Fibroblast of skin of abdomen (primary cell): ENCODE measurements around the gene TENT4B. TPM values are rescaled to one million over a fixed set of nuclear protein-coding genes. Genes with fewer than 3 reads are reported as not detected.
"Not testable (repeated sequence)": the region's sequence is repeated elsewhere in the genome, so short reads cannot be mapped to it uniquely, and the experiment has no call there.

Source experiments
- DNase-seq: peaks from one replicate; pipeline ENCODE4 v3.0.0-alpha.2; 2013
- polyA plus RNA-seq, 2 experiments: library from polyadenylated mRNA; unstranded; fragments of 120-200 nt; gene quantifications; one replicate each; pipeline ENCODE4 v1.2.1, GENCODE V29; 2013; ENCODE audit not compliant: insufficient read length in 2 of 2

TENT4B gene
- 10.5 TPM for polyA plus RNA-seq (2013, experiment 1 of 2; ENCODE audit: insufficient read length)
- polyA plus RNA-seq (2013, experiment 2 of 2; ENCODE audit: insufficient read length): 10.1 TPM

DNA sequence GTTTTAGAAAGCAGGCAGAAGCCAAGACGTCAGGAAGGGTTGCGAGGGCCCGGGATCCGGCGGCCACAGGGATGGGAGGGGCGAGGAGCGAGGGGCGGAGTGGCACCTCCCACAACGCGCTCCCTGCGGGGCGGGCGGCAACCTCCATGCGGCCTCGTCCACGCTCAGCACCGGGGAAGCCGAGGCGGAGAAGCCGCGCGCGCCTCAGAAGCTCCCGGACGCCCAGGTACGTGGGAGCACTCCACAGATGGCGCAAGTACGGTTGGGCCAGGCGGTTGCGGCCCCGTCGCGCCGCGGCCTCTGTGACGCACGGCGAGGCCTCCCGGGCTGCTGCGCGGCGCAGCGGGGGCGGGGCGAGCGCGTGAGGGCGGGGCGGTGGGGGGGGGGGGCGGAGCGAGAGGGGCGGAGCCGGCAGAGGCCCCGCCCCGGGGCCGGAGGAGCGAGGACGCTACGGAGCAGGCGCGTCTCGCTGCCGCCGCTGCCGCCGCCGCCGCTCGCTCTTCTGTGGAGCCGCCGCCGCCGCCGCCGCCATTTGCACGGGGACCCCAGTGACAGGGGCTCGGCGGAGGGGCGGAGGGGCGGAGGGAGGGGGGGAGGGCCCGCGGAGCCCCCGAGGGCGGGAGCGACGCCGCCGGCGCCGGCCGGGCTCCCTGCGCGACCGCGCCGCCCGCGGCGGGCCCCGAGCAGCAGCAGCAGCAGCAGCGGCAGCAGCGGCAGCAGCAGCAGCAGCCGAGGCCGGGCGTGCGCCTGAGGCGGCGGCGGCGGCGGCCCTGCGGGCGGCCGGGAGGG lies at the start of gene TENT4B:
TENT4B (plus strand) TSS at position 500 of the 789 bp plus-strand sequence. CDS start 316 bp downstream, outside the sequence.
- DNase-seq: peak; percentile 85

- peak; percentile 20 for DNase-seq
Observed at GRCh38 chr16:50103764-50104163, 49.3 kb upstream of the TENT4B start.

DNA sequence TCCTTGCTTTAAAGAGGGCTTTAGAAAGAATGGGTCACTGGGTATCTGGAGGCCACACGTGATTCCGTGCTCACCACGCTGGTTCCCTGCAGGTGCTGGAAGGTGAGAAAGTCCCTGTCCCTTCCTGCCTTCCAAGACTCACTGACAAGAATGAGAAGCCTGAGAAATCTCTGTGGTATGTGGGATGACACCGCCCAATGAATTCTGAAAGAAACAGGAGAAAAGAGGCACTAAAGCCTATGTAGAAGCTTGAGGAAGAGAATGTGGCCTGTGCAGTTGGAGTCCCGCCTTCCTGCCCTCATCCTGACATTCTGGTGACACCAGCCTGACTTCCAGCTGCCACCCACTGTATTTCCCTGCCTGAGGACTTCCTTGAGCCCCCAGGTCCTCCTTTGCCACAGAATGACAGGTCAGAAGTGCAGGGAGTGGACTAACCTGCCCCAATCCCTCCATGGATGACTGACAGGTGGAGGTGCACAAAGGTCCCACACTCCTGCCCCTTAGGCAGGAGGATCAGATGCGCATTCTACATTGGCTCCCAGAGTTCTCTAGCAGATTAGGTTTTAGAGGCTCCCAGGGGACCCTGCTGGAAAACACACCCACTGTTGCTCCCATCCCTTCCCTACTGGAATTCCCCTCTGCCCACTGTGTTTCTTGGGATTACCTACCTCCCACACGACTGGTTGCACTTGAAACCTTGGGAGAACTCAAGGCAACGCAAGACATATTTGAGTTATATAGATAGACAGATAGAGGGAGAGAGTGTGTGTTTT lies 38.6 kb upstream of the TENT4B start:
- no peak for DNase-seq

DNA sequence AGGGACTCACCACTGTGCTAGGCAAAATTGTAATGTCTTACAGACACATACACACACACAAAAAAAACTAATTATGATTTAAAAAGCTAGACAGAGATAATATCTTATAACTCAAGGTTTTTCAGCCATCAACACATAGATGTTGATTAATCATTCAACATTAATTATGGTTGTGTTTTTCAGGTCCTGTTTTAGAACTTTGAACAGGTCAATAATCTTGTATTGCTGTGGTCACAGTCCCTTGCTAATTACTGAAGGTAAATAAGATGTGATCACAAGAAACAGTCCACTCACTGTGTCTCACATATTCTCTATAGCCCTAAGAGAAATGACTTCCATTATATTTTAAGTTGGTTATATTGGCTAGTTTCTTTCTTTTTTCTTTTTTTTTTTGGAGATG lies 32.4 kb upstream of the TENT4B start:
- no peak for DNase-seq

DNA sequence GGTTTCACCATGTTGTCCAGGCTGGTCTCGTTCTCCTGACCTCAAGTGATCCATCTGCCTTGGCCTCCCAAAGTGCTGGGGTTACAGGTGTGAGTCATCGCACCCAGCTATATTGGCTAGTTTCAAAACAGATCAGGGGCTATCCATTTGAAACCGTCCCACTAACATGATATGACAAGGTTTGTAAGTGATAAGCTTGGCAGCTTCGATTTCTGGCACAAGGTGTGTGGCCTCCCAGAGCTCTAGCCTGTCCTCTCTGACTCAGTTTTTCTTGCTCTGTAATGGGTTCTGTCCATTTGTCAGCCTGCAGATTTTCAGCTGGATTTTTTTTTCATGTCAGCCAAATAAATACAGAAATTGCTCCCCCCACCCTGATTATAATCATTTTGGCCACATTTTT lies 31.8 kb upstream of the TENT4B start:
- no peak for DNase-seq

- DNase-seq: no peak
Observed at GRCh38 chr16:50121721-50122445, 31.2 kb upstream of the TENT4B start.

- no peak for DNase-seq
Observed at GRCh38 chr16:50123417-50123816, 29.7 kb upstream of the TENT4B start.

DNA sequence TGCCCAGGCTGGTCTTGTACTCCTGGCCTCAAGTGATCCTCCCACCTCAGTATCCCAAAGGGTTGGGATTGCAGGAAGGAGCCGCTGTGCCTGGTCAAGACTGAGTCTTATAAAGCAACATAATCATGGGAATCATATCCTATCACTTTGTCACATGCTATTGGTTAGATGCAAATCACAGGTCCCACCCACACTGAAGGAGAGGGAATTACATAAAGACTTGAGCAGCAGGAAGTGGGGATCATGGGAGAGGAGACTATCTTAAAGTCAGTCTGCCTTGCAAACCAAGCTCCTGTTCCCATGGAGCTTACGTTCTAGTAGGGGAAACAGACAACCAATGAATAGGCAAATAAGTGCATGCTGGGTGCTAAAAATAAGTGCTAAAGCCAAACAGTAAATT lies 28.3 kb upstream of the TENT4B start:
- no peak for DNase-seq

DNA sequence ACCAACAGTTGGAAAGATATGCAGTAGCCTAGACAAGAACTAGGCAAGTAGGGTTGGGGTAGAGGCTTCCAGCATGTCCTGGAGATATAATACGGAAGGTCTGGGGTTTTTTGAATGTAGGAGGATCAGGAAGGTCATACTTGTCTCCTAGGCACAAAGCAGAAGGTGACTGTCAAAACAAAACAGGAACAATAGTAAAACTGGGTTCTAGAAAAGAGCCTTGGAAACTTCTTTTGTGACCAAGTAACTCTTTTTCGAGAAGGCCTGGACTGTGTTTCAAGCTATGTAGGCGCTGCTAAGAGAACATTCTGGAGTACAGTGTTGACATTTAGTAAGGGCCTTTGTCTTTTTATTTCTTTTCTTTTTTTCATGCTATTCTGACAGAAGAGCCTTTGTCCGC lies 26.9 kb upstream of the TENT4B start:
- no peak for DNase-seq

- DNase-seq: not testable (repeated sequence)
Observed at GRCh38 chr16:50132571-50132970, 20.5 kb upstream of the TENT4B start.

GRCh38 chr16:50133214-50133613 lies 19.9 kb upstream of the TENT4B start:
- DNase-seq: no peak

GRCh38 chr16:50136399-50136798 lies 16.7 kb upstream of the TENT4B start:
- DNase-seq: no peak

DNA sequence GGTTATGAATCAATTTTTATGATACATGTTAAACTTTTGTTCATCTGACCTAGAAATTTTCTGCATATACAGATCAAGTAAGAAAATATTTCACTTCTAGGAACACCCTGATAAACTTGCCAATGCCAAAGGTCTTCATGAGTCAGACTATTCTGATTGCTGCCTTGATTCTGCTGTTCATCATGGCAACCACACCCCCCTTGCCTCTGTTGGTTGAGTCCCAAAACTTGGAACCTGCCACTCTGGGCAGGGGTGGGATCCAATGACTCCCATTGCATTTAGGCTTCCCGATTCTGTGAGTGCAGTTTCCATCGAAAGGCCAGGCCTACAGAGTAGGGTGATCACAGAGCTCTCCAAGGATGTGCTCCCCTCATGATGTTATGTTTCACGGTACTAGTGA lies 15.8 kb upstream of the TENT4B start:
- no peak for DNase-seq

DNA sequence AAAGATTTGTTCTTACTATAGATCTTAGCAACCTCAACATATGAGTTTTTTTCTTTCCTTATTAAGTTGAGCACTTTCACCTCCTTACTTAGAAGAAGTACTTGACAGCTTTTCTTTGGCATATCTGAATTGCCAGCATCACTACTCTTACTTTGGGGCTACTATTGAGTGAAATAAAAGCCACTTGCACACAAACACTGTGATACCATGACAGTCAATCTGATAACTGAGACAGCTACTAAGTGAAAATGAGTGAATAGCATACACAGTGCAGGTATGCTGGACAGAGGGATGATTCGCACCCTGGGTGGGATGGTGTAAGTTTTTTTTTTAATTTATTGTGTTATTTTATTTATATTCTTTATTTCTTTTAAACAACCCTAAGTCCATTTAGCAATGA lies 13.5 kb upstream of the TENT4B start:
- no peak for DNase-seq

DNA sequence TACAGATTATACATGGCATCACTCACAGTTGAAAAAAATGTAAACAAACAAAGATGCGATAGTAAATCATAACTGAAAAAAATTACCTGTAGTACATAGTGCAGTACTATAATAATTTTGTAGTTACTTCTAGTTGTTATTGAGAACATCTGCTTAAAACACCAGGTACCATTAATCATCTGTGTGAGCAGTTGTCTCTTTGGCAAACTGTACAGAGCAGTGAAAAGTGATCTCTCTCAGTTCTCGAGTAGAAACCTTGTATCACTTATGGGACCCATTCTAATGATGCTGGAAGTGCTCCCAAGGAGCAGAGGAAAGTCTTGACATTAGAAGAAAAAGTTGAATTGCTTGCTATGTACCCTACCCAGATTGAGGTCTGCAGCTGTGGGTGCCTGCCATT lies 8.9 kb upstream of the TENT4B start:
- DNase-seq: no peak

GRCh38 chr16:50146479-50147435 lies 6.3 kb upstream of the TENT4B start:
- DNase-seq: peak; percentile 12

GRCh38 chr16:50151322-50151721 lies 1.8 kb upstream of the TENT4B start:
- DNase-seq: no peak

- DNase-seq: no peak
Observed at GRCh38 chr16:50151756-50152155, 1.4 kb upstream of the TENT4B start.

DNA sequence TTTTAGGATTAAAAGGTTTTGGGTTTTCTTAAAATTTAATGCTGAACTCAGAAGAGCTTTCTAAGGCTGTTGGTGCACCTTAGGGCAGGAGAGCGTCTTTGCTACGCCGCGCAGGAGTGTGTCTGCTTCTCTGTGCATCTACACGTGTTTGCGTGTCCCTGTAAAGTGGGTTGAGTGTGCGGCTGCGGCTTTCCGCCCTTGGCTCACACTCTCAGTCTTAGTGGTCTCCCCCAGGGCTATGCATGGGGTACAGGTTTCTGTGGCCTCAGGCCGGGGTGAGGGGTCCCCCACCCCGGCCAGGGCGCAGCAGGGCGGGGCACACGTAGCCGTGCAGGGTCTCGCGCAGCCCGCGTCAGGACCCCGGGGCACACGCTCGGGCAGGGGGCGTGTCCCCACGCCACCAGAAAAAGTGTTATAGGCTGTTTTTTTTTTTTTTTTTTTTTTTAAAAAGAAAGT lies 727 bp upstream of the TENT4B start:
- peak; percentile 25 for DNase-seq

GRCh38 chr16:50153596-50154419 lies 702 bp downstream of the TENT4B start:
- DNase-seq: no peak

- no peak for DNase-seq
Observed at GRCh38 chr16:50154420-50154950, 1.4 kb downstream of the TENT4B start.
